Liver (tissue), 9 donors: ENCODE data around the gene SLC25A52. TPM values are rescaled to one million over a fixed set of nuclear protein-coding genes. Genes with fewer than 3 reads are reported as not detected.

Experiments
- DNase-seq: peaks from one replicate; pipeline ENCODE4 v3.0.0-alpha.2; 2017; ENCODE audit warnings: low spot score
- H3K27ac ChIP-seq, 2 donors: one replicate each; pipeline ENCODE4 v1.7.0; 2013; ENCODE audit warnings: inconsistent platforms in 2 of 2, low read length in 2 of 2, control low read depth in 1 of 2, low read depth in 1 of 2, mild to moderate bottlenecking in 1 of 2
- H3K27me3 ChIP-seq, 4 donors: one replicate each; pipeline versions ENCODE4 v1.6.1 to v1.7.0; 2013; ENCODE audit warnings: low read length in 3 of 4, inconsistent platforms in 1 of 4, mild to moderate bottlenecking in 1 of 4, moderate library complexity in 1 of 4; ENCODE audit not compliant: control insufficient read depth in 4 of 4, insufficient read depth in 4 of 4
- H3K36me3 ChIP-seq, 4 donors: one replicate each; pipeline versions ENCODE4 v1.6.1 to v1.7.0; 2013; ENCODE audit warnings: low read length in 3 of 4, mild to moderate bottlenecking in 3 of 4, low read depth in 1 of 4, moderate library complexity in 1 of 4; ENCODE audit not compliant: control insufficient read depth in 4 of 4, insufficient read depth in 3 of 4
- H3K4me1 ChIP-seq, 4 donors: one replicate each; pipeline versions ENCODE4 v1.6.1 to v1.7.0; 2013; ENCODE audit warnings: low read length in 3 of 4, mild to moderate bottlenecking in 3 of 4, moderate library complexity in 1 of 4; ENCODE audit not compliant: control insufficient read depth in 4 of 4, insufficient read depth in 4 of 4
- H3K4me3 ChIP-seq, 3 donors: one replicate each; pipeline versions ENCODE4 v1.6.1 to v1.7.0; 2013; ENCODE audit warnings: low read length in 3 of 3, control low read depth in 1 of 3, low read depth in 1 of 3, mild to moderate bottlenecking in 1 of 3
- H3K9ac ChIP-seq, 2 donors: one replicate each; pipeline ENCODE4 v1.7.0; 2013; ENCODE audit warnings: low read length in 2 of 2, mild to moderate bottlenecking in 2 of 2, moderate library complexity in 2 of 2, control low read depth in 1 of 2, low read depth in 1 of 2
- H3K9me3 ChIP-seq, 4 donors: one replicate each; pipeline versions ENCODE4 v1.6.1 to v1.7.0; 2013; ENCODE audit warnings: low read length in 3 of 4; ENCODE audit not compliant: control insufficient read depth in 4 of 4
- GABPA ChIP-seq, 2 donors: IDR thresholded peaks in 1 of 2; conservative IDR thresholded peaks in 1 of 2; 2 replicates each; pipeline ENCODE4 v1.6.1; 2016; ENCODE audit warnings: antibody characterized with exemption in 2 of 2, mild to moderate bottlenecking in 1 of 2, moderate library complexity in 1 of 2
- HNF4A ChIP-seq, 2 donors: conservative IDR thresholded peaks; 2 replicates each; pipeline ENCODE4 v1.6.1; 2016; ENCODE audit warnings: antibody characterized with exemption in 2 of 2, mild to moderate bottlenecking in 2 of 2
- HNF4G ChIP-seq: IDR thresholded peaks from 2 replicates; pipeline ENCODE4 v1.6.1; 2016; ENCODE audit warnings: antibody characterized with exemption
- JUND ChIP-seq, 2 donors: IDR thresholded peaks; 2 replicates each; pipeline ENCODE4 v1.6.1; 2016; ENCODE audit warnings: antibody characterized with exemption in 2 of 2
- RAD21 ChIP-seq, 2 donors: IDR thresholded peaks; 2 replicates each; pipeline ENCODE4 v1.6.1; 2016; ENCODE audit warnings: antibody characterized with exemption in 2 of 2, mild to moderate bottlenecking in 2 of 2
- REST ChIP-seq: IDR thresholded peaks from 2 replicates; pipeline ENCODE4 v1.6.1; 2016; ENCODE audit warnings: antibody characterized with exemption, mild to moderate bottlenecking
- RXRA ChIP-seq, 2 donors: IDR thresholded peaks; 2 replicates each; pipeline ENCODE4 v1.6.1; 2017 to 2018; ENCODE audit warnings: antibody characterized with exemption in 2 of 2, mild to moderate bottlenecking in 1 of 2
- SP1 ChIP-seq: IDR thresholded peaks from 2 replicates; pipeline ENCODE4 v1.6.1; 2018; ENCODE audit warnings: antibody characterized with exemption, mild to moderate bottlenecking
- TAF1 ChIP-seq: conservative IDR thresholded peaks from 2 replicates; pipeline ENCODE4 v1.6.1; 2016; ENCODE audit warnings: antibody characterized with exemption, mild to moderate bottlenecking
- YY1 ChIP-seq: IDR thresholded peaks from 2 replicates; pipeline ENCODE4 v1.6.1; 2016; ENCODE audit warnings: antibody characterized with exemption, mild to moderate bottlenecking
- WGBS: extraction: QIAGEN DNeasy Blood & Tissue Kit; methylation state at CpG from one replicate; pipeline ENCODE4 v1.1.7; 2013; 5-methylcytosine and 5-hydroxymethylcytosine counted together
- polyA plus RNA-seq, 2 donors: library from polyadenylated mRNA; stranded (reverse) in 1 of 2; unstranded in 1 of 2; fragments of 200-250 nt in 1 of 2; fragments of >200 nt in 1 of 2; fragmentation: Nextera tagmentation in 1 of 2; extraction: Ambion mirVana in 1 of 2; gene quantifications; one replicate each; pipeline versions ENCODE4 v1.2.1 to v1.2.3, GENCODE V29; 2013 to 2015
- total RNA-seq, 2 donors: library from RNA; depleted of rRNA; stranded (reverse); fragments of >200 nt; gene quantifications; one replicate each; pipeline ENCODE4 v1.2.3, GENCODE V29; 2014
- TF ChIP-seq, protein P1 (sequence below): IDR thresholded peaks from 2 replicates; pipeline ENCODE4 v1.6.1; 2016; ENCODE audit warnings: antibody characterized with exemption
- TF ChIP-seq, protein P2 (sequence below): fragments of 150-350 bp; IDR thresholded peaks from 2 replicates; pipeline ENCODE4 v1.5.1; 2017; ENCODE audit warnings: improper control_type of control experiment, low read depth, low read length; ENCODE audit not compliant: missing input control
- donor health status: healthy.
- donor health status: healthy.
- donor health status: healthy.
- donor health status: healthy.
- donor health status: healthy.

The SLC25A52 gene
- total and polyA plus RNA-seq, 4 donors: 0.14 to 0.17 TPM; not detected in 2

DNA sequence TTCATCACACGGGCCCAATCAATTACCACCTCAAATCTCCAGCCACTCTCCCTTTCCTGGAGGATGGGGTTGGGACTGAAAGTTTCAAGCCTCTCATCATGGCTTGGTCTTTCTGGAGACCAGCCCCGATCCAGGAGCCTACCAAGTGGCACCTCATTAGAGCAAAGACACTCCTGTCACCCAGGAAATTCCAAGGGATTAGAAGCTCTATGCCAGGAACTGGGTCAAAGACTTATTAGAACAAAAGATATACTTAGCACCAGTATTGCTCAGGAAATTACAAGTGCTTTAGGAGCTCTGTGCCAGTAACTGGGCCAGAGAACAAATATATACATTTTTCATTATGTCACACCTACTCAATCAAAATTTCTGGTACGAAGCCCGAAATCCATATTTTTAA lies 14.3 kb downstream of the SLC25A52 start:
- no peak overlapping the region for H3K9ac ChIP-seq
- 93% methylated on average over 4 of the region's 4 CpGs for WGBS
- no peak for DNase-seq

More for the DNA sequence above, 14.3 kb downstream of the SLC25A52 start:
- Histone ChIP-seq H3K27me3 (no peaks in the 10 kb centered on the region), H3K27ac (no peak overlapping the region), H3K4me3 (no peak overlapping the region), H3K4me1 (peaks cover 0 to under 1% (median 0%) of the 10 kb centered on the region in 4 donors), H3K9me3 (no peaks in the 10 kb centered on the region), H3K36me3 (no peaks in the 10 kb centered on the region)
- TF ChIP-seq YY1 (no peak), REST (no peak), HNF4A (conservative IDR thresholded peaks at IDR 0.05) (no peak), GABPA (IDR thresholded peaks at IDR 0.05 in 1 of 2, conservative IDR thresholded peaks at IDR 0.05 in 1 of 2) (no peak), TAF1 (no peak), SP1 (no peak), RAD21 (IDR thresholded peaks at IDR 0.05) (no peak), HNF4G (no peak), JUND (IDR thresholded peaks at IDR 0.05) (no peak), RXRA (IDR thresholded peaks at IDR 0.05) (no peak)
- TF ChIP-seq, protein P1, sequence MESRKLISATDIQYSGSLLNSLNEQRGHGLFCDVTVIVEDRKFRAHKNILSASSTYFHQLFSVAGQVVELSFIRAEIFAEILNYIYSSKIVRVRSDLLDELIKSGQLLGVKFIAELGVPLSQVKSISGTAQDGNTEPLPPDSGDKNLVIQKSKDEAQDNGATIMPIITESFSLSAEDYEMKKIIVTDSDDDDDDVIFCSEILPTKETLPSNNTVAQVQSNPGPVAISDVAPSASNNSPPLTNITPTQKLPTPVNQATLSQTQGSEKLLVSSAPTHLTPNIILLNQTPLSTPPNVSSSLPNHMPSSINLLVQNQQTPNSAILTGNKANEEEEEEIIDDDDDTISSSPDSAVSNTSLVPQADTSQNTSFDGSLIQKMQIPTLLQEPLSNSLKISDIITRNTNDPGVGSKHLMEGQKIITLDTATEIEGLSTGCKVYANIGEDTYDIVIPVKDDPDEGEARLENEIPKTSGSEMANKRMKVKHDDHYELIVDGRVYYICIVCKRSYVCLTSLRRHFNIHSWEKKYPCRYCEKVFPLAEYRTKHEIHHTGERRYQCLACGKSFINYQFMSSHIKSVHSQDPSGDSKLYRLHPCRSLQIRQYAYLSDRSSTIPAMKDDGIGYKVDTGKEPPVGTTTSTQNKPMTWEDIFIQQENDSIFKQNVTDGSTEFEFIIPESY: no peak
- TF ChIP-seq, protein P2, sequence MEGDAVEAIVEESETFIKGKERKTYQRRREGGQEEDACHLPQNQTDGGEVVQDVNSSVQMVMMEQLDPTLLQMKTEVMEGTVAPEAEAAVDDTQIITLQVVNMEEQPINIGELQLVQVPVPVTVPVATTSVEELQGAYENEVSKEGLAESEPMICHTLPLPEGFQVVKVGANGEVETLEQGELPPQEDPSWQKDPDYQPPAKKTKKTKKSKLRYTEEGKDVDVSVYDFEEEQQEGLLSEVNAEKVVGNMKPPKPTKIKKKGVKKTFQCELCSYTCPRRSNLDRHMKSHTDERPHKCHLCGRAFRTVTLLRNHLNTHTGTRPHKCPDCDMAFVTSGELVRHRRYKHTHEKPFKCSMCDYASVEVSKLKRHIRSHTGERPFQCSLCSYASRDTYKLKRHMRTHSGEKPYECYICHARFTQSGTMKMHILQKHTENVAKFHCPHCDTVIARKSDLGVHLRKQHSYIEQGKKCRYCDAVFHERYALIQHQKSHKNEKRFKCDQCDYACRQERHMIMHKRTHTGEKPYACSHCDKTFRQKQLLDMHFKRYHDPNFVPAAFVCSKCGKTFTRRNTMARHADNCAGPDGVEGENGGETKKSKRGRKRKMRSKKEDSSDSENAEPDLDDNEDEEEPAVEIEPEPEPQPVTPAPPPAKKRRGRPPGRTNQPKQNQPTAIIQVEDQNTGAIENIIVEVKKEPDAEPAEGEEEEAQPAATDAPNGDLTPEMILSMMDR: no peak
